GM18870 (cell line): Measurements from ENCODE around the gene MRFAP1L1.
"Not testable (repeated sequence)": the region's sequence is repeated elsewhere in the genome, so short reads cannot be mapped to it uniquely, and the experiment has no call there.

Source experiments
- ATAC-seq: cut with Tn5 transposase; IDR thresholded peaks from one replicate; pipeline ENCODE4 v1.9.1; 2021; ENCODE audit warnings: moderate library complexity; ENCODE audit not compliant: unreplicated experiment

Gene MRFAP1L1

DNA sequence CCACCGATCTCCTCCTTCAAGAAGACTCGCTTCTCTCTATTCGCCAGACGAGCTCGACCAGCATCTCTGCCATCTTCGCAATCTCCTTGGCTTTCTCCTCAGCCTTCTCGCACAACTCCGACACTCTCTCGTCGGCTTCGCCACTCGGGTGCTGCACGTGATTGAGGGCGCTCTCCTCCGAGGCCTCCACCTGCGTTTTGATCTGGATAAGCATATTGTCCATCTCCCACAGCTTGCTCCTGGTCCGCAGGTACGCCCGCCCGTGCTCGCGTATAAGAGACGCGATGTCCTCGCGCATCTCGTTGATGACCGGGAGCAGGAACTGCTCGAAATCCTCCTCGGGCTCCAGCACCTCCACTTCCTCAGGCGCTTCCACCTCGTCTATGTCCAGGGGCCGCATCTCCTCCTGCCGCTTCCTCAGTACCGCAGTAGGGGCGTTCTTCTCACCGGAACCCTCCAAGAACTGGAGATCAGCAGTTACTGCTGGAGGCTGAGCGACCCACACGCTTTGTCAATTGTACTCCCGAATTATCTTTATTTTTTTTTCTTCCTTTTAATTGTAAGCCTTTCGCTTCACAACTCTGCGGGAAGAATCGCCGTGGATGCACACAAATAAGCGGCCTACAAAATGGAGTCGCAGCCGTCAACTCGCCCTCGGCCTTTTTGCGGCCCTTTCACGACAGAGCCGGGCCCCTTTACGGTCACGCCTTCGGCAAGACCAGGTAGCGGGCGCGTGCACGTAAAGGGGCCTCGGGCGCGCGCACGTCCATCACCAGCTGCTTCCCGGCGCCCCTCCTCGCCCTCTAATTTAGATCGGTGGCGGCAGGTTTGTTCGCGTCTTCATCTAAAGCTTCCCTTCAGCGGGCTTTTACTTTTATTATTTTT is at the start of gene MRFAP1L1:
TSS of gene MRFAP1L1 (minus strand) at position 636 of the 885 bp plus-strand sequence. CDS start at position 400, 236 bp downstream.
- no peak for ATAC-seq

- no peak for ATAC-seq
Measured at GRCh38 chr4:6758728-6759127, 49.1 kb upstream of the MRFAP1L1 start.

GRCh38 chr4:6756345-6756744 is 46.7 kb upstream of the MRFAP1L1 start:
- not testable (repeated sequence) for ATAC-seq

GRCh38 chr4:6755088-6755753 is 45.6 kb upstream of the MRFAP1L1 start:
- ATAC-seq: no peak

DNA sequence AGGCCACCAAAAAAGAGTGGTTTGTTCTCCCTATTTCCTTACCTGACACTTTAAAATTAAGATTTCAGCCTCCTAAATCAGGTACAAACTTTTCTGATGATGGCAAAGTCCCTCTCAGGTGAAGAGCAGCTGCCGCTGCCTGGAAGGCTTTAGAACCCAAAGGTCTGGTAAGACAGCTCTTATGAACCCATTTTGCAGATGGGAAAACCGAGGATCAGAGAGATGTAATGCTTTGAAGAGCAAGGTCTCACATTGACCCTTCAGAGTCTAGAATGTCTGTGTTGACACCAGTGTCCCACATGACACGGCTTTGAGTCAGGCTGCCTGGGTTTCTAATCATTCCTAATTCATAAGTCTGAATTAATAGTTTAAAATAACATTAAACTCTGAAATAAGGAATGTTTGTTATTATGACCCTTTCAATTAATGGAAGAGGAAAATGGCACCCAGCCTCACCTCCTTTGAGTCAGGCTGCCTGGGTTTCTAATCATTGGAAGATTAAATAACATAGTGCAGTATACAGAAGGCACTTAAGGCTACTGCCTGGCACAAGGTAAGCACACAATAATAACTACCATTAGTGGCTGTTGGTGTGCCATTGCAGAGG is 44.9 kb upstream of the MRFAP1L1 start:
- ATAC-seq: no peak

DNA sequence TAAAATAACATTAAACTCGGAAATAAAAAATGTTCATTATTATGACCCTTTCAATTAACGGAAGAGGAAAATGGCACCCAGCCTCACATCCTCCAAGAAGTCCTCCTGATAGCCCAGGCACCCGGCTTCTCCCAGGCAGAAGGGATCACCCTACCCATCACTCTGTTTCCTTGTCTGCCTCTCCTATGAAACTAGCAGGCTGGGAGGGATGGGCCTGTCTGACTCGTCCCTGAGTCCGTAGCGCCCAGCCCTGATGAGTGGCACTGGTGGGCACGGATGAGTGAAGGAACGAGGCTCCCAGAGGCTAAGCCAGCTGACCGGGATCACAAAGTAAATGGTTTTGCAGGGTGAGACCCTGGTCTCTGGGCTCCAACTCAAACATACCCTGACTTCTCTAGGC is 44.2 kb upstream of the MRFAP1L1 start:
- ATAC-seq: no peak

- ATAC-seq: no peak
Measured at GRCh38 chr4:6753103-6753560, 43.5 kb upstream of the MRFAP1L1 start.

DNA sequence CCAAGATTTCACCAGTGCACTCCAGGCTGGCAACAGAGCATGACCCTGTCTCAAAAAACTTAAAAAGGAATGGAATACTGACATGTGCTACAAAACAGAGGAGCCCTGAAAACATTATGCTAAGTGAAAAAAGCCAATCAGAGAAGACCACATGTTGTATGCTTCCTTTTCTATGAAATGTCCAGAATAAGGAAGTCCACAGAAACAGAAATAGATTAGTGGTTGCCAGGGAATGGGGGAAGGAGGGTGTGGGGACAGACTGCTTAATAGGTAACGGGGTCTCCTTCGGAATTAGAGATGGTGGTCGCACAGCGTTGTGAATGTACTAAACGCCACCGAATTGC is 42.8 kb upstream of the MRFAP1L1 start:
- no peak for ATAC-seq

GRCh38 chr4:6751611-6752485 is 42.2 kb upstream of the MRFAP1L1 start:
- ATAC-seq: no peak

DNA sequence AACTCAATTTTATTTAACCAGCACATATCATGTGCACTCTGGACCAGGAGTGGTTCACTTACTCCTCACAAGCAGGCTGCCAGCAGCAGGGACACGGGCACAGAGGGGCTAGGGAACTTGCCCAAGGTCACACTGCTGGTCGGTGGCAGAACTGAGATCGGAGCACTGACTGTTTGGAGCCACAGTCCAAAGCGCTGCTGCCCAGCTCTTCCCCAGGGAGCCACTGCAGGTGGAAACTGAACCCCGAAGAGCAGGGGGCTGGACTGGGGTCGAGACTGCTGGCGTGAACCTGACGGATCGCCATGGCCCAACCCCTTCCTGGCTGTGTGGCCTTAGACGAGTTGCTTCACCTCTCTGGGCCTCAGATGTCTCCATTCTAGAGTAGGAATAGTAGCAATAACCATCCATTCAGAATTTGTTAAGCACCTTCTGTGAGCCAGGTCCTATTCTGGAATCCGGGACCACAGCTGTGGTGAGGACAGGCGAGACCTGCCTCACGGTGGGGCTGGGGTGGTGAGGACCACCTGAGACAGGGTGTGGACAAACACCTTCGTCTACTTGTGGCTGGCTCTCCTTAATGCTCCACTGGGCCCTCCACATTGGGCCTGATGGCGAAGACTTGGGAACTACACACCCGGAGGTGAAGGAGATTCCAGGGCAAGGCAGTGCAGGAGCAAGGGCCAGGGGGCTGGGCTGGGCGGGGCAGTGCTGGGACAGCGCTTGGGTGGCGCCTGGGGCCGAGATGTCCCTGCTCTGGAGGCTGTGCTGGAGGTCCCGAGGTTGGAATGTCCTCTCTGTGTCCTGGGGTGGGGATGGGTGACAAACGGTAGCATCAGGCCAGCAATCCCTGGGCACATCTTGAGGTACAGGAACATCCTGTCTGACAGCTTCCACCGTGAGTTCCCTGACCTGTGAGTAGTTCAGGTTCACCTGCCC is 40.9 kb upstream of the MRFAP1L1 start:
- ATAC-seq: no peak

- ATAC-seq: no peak
Measured at GRCh38 chr4:6749340-6750171, 39.9 kb upstream of the MRFAP1L1 start.

DNA sequence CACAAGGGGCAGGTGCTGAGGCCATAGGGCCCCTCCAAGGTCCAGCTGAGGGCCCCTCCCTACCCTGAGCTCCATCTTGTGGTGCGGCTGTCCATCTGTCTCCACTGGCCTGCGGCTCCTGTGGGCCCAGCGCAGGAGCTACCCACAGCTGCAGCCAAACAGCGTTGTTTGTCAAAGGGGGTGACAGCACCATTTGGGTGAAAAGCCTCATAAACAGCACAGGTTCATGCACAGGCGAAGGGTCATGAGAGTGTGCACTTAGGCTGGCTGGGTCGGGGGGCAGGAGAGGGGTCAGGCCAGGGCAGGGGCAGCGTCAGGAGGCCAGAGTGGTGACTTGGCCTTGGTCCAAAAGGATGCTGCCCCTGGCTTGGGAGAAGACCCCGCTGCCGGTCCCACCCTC is 38.6 kb upstream of the MRFAP1L1 start:
- no peak for ATAC-seq

GRCh38 chr4:6747294-6748051 is 37.8 kb upstream of the MRFAP1L1 start:
- no peak for ATAC-seq

GRCh38 chr4:6746721-6747293 is 37.1 kb upstream of the MRFAP1L1 start:
- ATAC-seq: no peak

DNA sequence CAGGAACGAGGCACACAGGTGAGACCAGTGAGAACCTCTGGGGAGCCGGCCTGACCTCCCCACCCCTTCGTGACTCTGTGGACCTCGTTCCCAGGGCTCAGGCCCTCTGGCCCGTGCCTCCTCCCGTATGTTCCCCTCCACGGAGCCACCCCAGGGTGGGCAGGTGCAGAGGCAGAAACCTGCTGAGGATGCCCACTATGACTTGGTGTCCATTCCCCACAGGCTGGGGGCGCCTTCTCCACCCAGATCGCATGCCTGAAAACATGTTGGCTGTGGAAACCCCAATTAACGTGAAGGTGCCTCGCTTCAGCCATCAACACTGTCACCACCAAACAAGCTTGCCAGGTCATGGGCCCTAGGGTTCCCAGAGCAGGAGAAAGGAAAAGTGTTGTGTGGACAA is 33.3 kb upstream of the MRFAP1L1 start:
- ATAC-seq: no peak

GRCh38 chr4:6742507-6742906 is 32.8 kb upstream of the MRFAP1L1 start:
- ATAC-seq: no peak

GRCh38 chr4:6740347-6740746 is 30.7 kb upstream of the MRFAP1L1 start:
- no peak for ATAC-seq

DNA sequence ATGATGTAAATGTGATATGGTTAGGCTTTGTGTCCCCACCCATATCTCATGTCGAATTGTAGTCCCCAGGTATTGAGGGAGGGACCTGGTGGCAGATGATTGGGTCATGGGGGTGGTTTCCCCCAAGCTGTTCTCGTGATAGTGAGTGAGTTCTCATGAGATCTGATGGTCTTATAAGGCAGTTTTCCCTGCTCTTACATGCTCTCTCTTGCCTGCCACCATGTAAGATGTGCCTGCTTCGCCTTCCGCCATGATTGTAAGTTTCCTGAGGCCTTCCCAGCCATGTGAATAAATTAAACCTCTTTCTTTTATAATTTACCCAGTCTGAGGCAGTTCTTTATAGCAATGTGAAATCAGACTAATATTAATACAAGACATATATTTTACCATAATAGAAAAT is 30.3 kb upstream of the MRFAP1L1 start:
- ATAC-seq: no peak
